Neuronal stem cell (in vitro differentiated cells): ENCODE measurements around the gene DPP6.

Source experiments
- DNase-seq: peaks from one replicate; pipeline ENCODE4 v3.0.0-alpha.2; 2013; ENCODE audit warnings: low spot score
- H2AFZ ChIP-seq: one replicate; pipeline ENCODE4 v1.6.1; 2013; ENCODE audit warnings: mild to moderate bottlenecking, low read length, inconsistent platforms
- H2AK5ac ChIP-seq: 2 replicates; pipeline ENCODE4 v1.6.1; 2013; ENCODE audit warnings: low read depth, mild to moderate bottlenecking, inconsistent platforms, low read length, moderate library complexity, mixed read lengths
- H2BK120ac ChIP-seq: 2 replicates; pipeline ENCODE4 v1.6.1; 2013; ENCODE audit warnings: low read depth, mild to moderate bottlenecking, inconsistent platforms, low read length, moderate library complexity, mixed read lengths
- H2BK12ac ChIP-seq: one replicate; pipeline ENCODE4 v1.6.1; 2013; ENCODE audit warnings: low read length, inconsistent platforms
- H2BK15ac ChIP-seq: 2 replicates; pipeline ENCODE4 v1.6.1; 2013; ENCODE audit warnings: mild to moderate bottlenecking, low read length, inconsistent platforms, mixed read lengths
- H2BK5ac ChIP-seq: one replicate; pipeline ENCODE4 v1.6.1; 2013; ENCODE audit warnings: inconsistent platforms, mild to moderate bottlenecking, low read length, moderate library complexity
- H3K14ac ChIP-seq: one replicate; pipeline ENCODE4 v1.6.1; 2013; ENCODE audit warnings: low read length, inconsistent platforms
- H3K18ac ChIP-seq: 2 replicates; pipeline ENCODE4 v1.6.1; 2013; ENCODE audit warnings: low read length, inconsistent platforms
- H3K23ac ChIP-seq: 2 replicates; pipeline ENCODE4 v1.6.1; 2013; ENCODE audit warnings: low read depth, mild to moderate bottlenecking, mixed read lengths, low read length, inconsistent platforms; ENCODE audit not compliant: poor library complexity
- H3K27ac ChIP-seq: replicated peaks from 3 replicates; pipeline ENCODE4 v1.5.1; 2013; ENCODE audit warnings: low read length, inconsistent platforms
- H3K27me3 ChIP-seq, 3 experiments: 2 replicates each; pipeline ENCODE4 v1.6.1; 2013; ENCODE audit warnings: low read length in 3 of 3, mild to moderate bottlenecking in 2 of 3, inconsistent platforms in 1 of 3, low read depth in 1 of 3, mixed read lengths in 1 of 3, moderate library complexity in 1 of 3; ENCODE audit not compliant: control insufficient read depth in 3 of 3, insufficient read depth in 3 of 3
- H3K36me3 ChIP-seq, 2 donors: replicated peaks in 1 of 2; 2 replicates each; pipeline ENCODE4 v1.6.1; 2013; ENCODE audit warnings: low read length in 2 of 2; ENCODE audit not compliant: control insufficient read depth in 2 of 2, insufficient read depth in 2 of 2
- H3K4ac ChIP-seq: 2 replicates; pipeline ENCODE4 v1.6.1; 2013; ENCODE audit warnings: inconsistent platforms, mild to moderate bottlenecking, low read length, moderate library complexity
- H3K4me1 ChIP-seq, 2 donors: 1 replicate in 1 of 2; 2 replicates in 1 of 2; pipeline ENCODE4 v1.6.1; 2013; ENCODE audit warnings: low read length in 2 of 2, low read depth in 1 of 2; ENCODE audit not compliant: control insufficient read depth in 2 of 2, insufficient read depth in 1 of 2
- H3K4me2 ChIP-seq: one replicate; pipeline ENCODE4 v1.6.1; 2013; ENCODE audit warnings: mild to moderate bottlenecking, low read length, inconsistent platforms; ENCODE audit not compliant: insufficient read depth, poor library complexity, severe bottlenecking
- H3K4me3 ChIP-seq, 2 donors: 2 replicates each; pipeline ENCODE4 v1.5.1; 2013; ENCODE audit warnings: low read length in 2 of 2, mild to moderate bottlenecking in 2 of 2, inconsistent platforms in 1 of 2, moderate library complexity in 1 of 2
- H3K79me1 ChIP-seq: one replicate; pipeline ENCODE4 v1.6.1; 2013; ENCODE audit warnings: low read depth, mild to moderate bottlenecking, inconsistent platforms, low read length, moderate library complexity
- H3K9ac ChIP-seq: one replicate; pipeline ENCODE4 v1.6.1; 2013; ENCODE audit warnings: mild to moderate bottlenecking, low read depth, low read length, inconsistent platforms; ENCODE audit not compliant: poor library complexity
- H3K9me3 ChIP-seq, 2 donors: replicated peaks in 1 of 2; 2 replicates each; pipeline versions ENCODE3 to v1.6.1; 2013; ENCODE audit warnings: low read length in 2 of 2, mild to moderate bottlenecking in 2 of 2, inconsistent platforms in 1 of 2, low read depth in 1 of 2, mixed read lengths in 1 of 2, moderate library complexity in 1 of 2; ENCODE audit not compliant: control insufficient read depth in 2 of 2, insufficient read depth in 1 of 2
- H4K8ac ChIP-seq: one replicate; pipeline ENCODE4 v1.6.1; 2013; ENCODE audit warnings: low read depth, mild to moderate bottlenecking, inconsistent platforms, low read length, moderate library complexity
- H4K91ac ChIP-seq: one replicate; pipeline ENCODE4 v1.6.1; 2013; ENCODE audit warnings: low read length, low read depth, mild to moderate bottlenecking, inconsistent platforms; ENCODE audit not compliant: poor library complexity
- whole genome bisulfite sequencing, 2 donors: extraction: QIAGEN DNeasy Blood & Tissue Kit; methylation state at CpG; one replicate each; pipeline ENCODE4 v1.1.7; 2013; ENCODE audit warnings: missing lambda C conversion rate in 2 of 2, mixed read lengths in 1 of 2; ENCODE audit not compliant: insufficient read length in 2 of 2, insufficient replicate concordance in 1 of 2; ENCODE audit errors: extremely low coverage in 2 of 2; 5-methylcytosine and 5-hydroxymethylcytosine counted together

Gene DPP6

DNA sequence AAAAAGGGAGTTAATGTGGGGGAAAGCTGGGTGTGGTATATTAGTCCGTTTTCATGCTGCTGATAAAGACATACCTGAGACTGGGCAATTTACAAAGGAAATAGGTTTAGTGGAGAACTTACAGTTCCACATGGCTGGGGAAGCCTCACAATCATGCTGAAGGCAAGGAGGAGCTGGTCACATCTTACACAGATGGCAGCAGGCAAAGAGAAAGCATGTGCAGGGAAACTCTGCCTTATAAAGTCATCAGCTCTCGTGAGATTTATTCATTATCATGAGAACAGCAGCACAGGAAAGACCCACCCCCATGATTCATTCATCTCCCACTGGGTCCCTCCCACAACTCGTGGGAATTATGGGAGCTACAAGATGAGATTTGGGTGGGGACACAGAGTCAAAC, 836.5 kb downstream of the DPP6 start:
- Histone ChIP-seq H2BK120ac (no peak overlapping the region), H3K27me3 (peaks cover 0 to 16% (median 5%) of the 10 kb centered on the region in 3 experiments), H3K36me3 (no peaks in the 10 kb centered on the region), H3K9me3 (peaks cover 0 to 14% of the 10 kb centered on the region in 2 donors), H4K91ac (no peak overlapping the region), H3K9ac (no peak overlapping the region), H3K18ac (no peak overlapping the region), H3K27ac (no peak overlapping the region), H2BK12ac (no peak overlapping the region), H2AK5ac (no peak overlapping the region), H3K4me1 (peaks cover 0 to 4% of the 10 kb centered on the region in 2 donors), H2BK5ac (no peak overlapping the region), H3K4me3 (no peak overlapping the region), H3K4me2 (no peak overlapping the region), H2BK15ac (no peak overlapping the region), H3K79me1 (no peaks in the 10 kb centered on the region), H4K8ac (no peak overlapping the region), H3K4ac (no peak overlapping the region), H3K23ac (no peak overlapping the region), H2AFZ (no peak overlapping the region), H3K14ac (no peak overlapping the region)
- no CpG with 5 or more reads among the region's 3 CpGs for WGBS, 2 donors
- no peak for DNase-seq

DNA sequence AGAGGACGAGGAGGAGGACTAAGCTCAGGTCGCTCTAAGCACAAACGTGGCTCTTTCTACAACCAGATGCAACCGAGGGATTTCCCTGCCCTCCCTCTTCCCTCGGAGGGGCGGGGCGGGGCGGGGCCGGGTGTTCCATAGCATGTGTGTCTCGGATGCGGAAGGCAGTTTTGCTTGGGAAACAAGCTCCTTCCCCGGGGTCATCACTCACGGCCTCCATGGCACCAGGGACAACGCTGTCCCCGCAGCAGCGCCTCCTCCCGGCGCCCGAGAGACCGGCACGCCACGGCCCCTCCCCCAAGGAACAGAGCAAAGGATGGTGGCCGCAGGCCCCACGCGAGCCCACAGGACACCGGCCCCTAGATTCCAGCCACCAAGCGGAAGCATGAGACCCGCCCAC, 840.3 kb downstream of the DPP6 start:
- Histone ChIP-seq H2BK5ac (no peak overlapping the region), H3K23ac (no peak overlapping the region), H3K4ac (no peak overlapping the region), H2AFZ (no peak overlapping the region), H3K4me1 (peaks cover 0 to 4% of the 10 kb centered on the region in 2 donors), H3K27me3 (peaks cover 0 to 20% (median 0%) of the 10 kb centered on the region in 3 experiments), H3K18ac (peak overlapping the region; percentile 32), H3K36me3 (no peaks in the 10 kb centered on the region), H3K4me3 (no peak overlapping the region), H3K79me1 (no peaks in the 10 kb centered on the region), H3K27ac (no peak overlapping the region), H3K4me2 (peak overlapping the region; percentile 21), H2BK15ac (no peak overlapping the region), H4K91ac (no peak overlapping the region), H2AK5ac (peak overlapping the region; percentile 48), H2BK120ac (no peak overlapping the region), H4K8ac (no peak overlapping the region), H3K9me3 (peaks cover 0 to 7% of the 10 kb centered on the region in 2 donors), H2BK12ac (no peak overlapping the region), H3K14ac (no peak overlapping the region), H3K9ac (no peak overlapping the region)
- no peak for DNase-seq
- WGBS, 2 donors, result no CpG with 5 or more reads among the region's 28 CpGs

DNA sequence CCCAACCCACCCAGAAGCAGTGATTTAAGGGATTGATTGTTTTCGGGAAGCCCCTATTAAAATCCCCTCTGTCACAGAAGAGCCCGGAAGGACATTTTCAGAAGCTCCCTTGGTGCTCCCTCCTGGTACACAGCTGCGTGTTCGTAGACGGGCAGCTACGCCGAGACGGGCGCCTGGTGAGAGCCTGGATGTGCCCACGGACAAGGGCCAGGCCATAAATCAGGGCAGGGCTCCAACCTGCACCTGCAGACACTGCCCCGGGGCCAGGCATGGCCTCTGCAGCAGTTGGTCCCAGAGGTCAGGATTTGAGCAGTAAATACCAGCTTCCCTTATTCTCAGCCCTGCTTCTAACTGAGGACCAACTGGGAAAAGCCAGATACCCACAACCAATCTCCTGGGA, 843.9 kb downstream of the DPP6 start:
- Histone ChIP-seq H3K9ac (no peak overlapping the region), H2BK12ac (no peak overlapping the region), H4K91ac (no peak overlapping the region), H3K4me3 (no peak overlapping the region), H3K4ac (no peak overlapping the region), H3K14ac (no peak overlapping the region), H3K23ac (no peak overlapping the region), H4K8ac (no peak overlapping the region), H3K4me2 (no peak overlapping the region), H3K79me1 (no peaks in the 10 kb centered on the region), H3K27me3 (peaks cover 0 to 13% (median 0%) of the 10 kb centered on the region in 3 experiments), H3K27ac (no peak overlapping the region), H2BK120ac (no peak overlapping the region), H2BK15ac (no peak overlapping the region), H3K18ac (no peak overlapping the region), H2AFZ (no peak overlapping the region), H2AK5ac (peak overlapping the region; percentile 16), H3K9me3 (no peaks in the 10 kb centered on the region), H2BK5ac (no peak overlapping the region), H3K4me1 (peaks cover 0 to 4% of the 10 kb centered on the region in 2 donors), H3K36me3 (no peaks in the 10 kb centered on the region)
- no CpG with 5 or more reads among the region's 11 CpGs for WGBS, 2 donors
- DNase-seq, result no peak

DNA sequence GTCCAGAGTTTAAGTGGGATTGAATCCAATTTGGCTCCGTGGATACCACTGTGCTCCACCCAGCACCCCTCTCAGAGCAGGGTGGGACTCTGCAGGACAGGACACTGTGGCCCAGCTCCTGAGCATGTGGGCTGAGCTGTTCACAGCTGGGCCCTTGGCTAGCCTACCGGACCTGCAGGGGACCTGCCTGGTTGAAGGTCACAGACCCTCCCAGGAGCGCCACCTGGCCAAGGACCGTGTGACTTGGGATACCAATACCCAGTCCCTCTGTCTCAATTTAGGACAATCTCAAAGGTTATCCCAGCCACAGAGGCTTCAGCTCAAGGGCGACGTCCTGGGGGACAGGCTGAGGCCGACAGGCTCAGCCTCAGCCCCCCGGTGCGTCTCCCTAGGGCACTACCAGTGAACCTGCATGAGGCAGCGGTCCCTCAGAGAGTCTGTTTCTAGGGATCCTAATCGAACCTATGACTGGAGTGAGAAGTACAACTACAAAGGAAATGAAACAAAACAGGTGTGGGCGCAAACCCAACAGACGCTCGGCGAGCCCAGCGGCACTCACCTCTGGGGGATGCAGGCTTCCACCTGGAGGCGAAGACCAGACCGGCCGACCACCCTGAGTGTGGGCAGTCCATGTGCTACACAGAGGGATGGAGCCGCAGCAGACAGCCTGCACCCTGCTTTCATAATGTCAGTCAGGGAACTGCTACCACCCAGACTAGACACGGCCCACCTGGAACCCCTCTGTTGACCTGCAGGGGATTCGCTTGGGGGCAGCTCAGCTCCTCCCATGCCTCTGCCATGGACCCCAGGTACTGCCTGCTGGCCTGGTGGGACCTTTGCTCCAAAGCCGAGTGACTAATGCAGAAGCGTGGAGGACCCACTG, 847.0 kb downstream of the DPP6 start:
- Histone ChIP-seq H3K36me3 (no peaks in the 10 kb centered on the region), H2AFZ (no peak overlapping the region), H2BK15ac (peak overlapping the region; percentile 19), H2AK5ac (peak overlapping the region; percentile 89), H4K91ac (no peak overlapping the region), H3K14ac (no peak overlapping the region), H3K4me3 (peak overlapping the region in 1 of 2 donors; percentile 45), H4K8ac (no peak overlapping the region), H2BK12ac (no peak overlapping the region), H3K9me3 (no peaks in the 10 kb centered on the region), H3K23ac (peak overlapping the region; percentile 65), H3K27me3 (peaks cover 0 to 6% (median 0%) of the 10 kb centered on the region in 3 experiments), H3K4me1 (peaks cover 0 to 9% of the 10 kb centered on the region in 2 donors), H3K4ac (no peak overlapping the region), H3K27ac (no peak overlapping the region), H2BK120ac (no peak overlapping the region), H3K18ac (no peak overlapping the region), H3K4me2 (no peak overlapping the region), H2BK5ac (no peak overlapping the region), H3K79me1 (no peaks in the 10 kb centered on the region), H3K9ac (no peak overlapping the region)
- WGBS, 2 donors, result no CpG with 5 or more reads among the region's 24 CpGs
- DNase-seq, result no peak
